DND-41 (cell line): ENCODE measurements around the gene ITM2B.

Source experiments
- CTCF ChIP-seq: IDR thresholded peaks from 2 replicates; pipeline ENCODE4 v1.5.1; 2012; ENCODE audit warnings: borderline replicate concordance, low read length, moderate library complexity, mild to moderate bottlenecking; ENCODE audit not compliant: poor library complexity, severe bottlenecking; ENCODE audit errors: extremely low read depth
- EZH2 ChIP-seq: IDR thresholded peaks from 3 replicates; pipeline ENCODE4 v1.6.1; 2012; ENCODE audit warnings: borderline replicate concordance, low read depth, mild to moderate bottlenecking, moderate library complexity, low read length, inconsistent platforms; ENCODE audit not compliant: severe bottlenecking

- TF ChIP-seq CTCF (no peak), EZH2 (no peak)
These were observed 3.7 kb downstream of the ITM2B start for GRCh38 chr13:48236528-48237353.
